Measurements from ENCODE around the gene SIL1. TPM values are rescaled to one million over a fixed set of nuclear protein-coding genes. Genes with fewer than 3 reads are reported as not detected.

SIL1 gene
- total and polyA plus RNA-seq, 9 of the 15 experiments (the other 6 are each of a cell fraction or from before 2014, with no cell fraction given), result 1.3 to 30.5 (median 18.1) TPM

GRCh38 chr5:139004374-139005307 lies 193.5 kb downstream of the SIL1 start (continued):
- TF ChIP-seq, protein P1, sequence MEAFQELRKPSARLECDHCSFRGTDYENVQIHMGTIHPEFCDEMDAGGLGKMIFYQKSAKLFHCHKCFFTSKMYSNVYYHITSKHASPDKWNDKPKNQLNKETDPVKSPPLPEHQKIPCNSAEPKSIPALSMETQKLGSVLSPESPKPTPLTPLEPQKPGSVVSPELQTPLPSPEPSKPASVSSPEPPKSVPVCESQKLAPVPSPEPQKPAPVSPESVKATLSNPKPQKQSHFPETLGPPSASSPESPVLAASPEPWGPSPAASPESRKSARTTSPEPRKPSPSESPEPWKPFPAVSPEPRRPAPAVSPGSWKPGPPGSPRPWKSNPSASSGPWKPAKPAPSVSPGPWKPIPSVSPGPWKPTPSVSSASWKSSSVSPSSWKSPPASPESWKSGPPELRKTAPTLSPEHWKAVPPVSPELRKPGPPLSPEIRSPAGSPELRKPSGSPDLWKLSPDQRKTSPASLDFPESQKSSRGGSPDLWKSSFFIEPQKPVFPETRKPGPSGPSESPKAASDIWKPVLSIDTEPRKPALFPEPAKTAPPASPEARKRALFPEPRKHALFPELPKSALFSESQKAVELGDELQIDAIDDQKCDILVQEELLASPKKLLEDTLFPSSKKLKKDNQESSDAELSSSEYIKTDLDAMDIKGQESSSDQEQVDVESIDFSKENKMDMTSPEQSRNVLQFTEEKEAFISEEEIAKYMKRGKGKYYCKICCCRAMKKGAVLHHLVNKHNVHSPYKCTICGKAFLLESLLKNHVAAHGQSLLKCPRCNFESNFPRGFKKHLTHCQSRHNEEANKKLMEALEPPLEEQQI (IDR thresholded peaks at IDR 0.05), result no peak
- peak; percentile 56; the same call in 1 of the 2 replicates for TF ChIP-seq SMARCA4 (IDR thresholded peaks at IDR 0.05)
- TF ChIP-seq NR4A1 (CRISPR knock-in tag; IDR thresholded peaks at IDR 0.05), result no peak
- 0 out of 2 replicates have a peak, but pooled peaks have one; percentile 20 for TF ChIP-seq NR4A1 (tag; IDR thresholded peaks at IDR 0.05)
- TF ChIP-seq, protein P2, sequence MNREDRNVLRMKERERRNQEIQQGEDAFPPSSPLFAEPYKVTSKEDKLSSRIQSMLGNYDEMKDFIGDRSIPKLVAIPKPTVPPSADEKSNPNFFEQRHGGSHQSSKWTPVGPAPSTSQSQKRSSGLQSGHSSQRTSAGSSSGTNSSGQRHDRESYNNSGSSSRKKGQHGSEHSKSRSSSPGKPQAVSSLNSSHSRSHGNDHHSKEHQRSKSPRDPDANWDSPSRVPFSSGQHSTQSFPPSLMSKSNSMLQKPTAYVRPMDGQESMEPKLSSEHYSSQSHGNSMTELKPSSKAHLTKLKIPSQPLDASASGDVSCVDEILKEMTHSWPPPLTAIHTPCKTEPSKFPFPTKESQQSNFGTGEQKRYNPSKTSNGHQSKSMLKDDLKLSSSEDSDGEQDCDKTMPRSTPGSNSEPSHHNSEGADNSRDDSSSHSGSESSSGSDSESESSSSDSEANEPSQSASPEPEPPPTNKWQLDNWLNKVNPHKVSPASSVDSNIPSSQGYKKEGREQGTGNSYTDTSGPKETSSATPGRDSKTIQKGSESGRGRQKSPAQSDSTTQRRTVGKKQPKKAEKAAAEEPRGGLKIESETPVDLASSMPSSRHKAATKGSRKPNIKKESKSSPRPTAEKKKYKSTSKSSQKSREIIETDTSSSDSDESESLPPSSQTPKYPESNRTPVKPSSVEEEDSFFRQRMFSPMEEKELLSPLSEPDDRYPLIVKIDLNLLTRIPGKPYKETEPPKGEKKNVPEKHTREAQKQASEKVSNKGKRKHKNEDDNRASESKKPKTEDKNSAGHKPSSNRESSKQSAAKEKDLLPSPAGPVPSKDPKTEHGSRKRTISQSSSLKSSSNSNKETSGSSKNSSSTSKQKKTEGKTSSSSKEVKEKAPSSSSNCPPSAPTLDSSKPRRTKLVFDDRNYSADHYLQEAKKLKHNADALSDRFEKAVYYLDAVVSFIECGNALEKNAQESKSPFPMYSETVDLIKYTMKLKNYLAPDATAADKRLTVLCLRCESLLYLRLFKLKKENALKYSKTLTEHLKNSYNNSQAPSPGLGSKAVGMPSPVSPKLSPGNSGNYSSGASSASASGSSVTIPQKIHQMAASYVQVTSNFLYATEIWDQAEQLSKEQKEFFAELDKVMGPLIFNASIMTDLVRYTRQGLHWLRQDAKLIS (CRISPR knock-in tag; IDR thresholded peaks at IDR 0.05), result no peak
- no peak for TF ChIP-seq MCM2 (IDR thresholded peaks at IDR 0.05; ENCODE audit: low read depth)
- no peak for TF ChIP-seq ZNF551 (CRISPR knock-in tag; IDR thresholded peaks at IDR 0.05)
- no peak for TF ChIP-seq GTF2E2 (tag; IDR thresholded peaks at IDR 0.05)
- TF ChIP-seq ARID1B (IDR thresholded peaks at IDR 0.05), result peak; percentile 61
- TF ChIP-seq CLOCK (CRISPR knock-in tag; IDR thresholded peaks at IDR 0.05; ENCODE audit: borderline replicate concordance), result no peak
- no peak for TF ChIP-seq ZNF324 (CRISPR knock-in tag; IDR thresholded peaks at IDR 0.05)
- no peak for TF ChIP-seq ZNF384 (IDR thresholded peaks at IDR 0.05; ENCODE audit: low read depth, low read length)
- TF ChIP-seq, protein P3, sequence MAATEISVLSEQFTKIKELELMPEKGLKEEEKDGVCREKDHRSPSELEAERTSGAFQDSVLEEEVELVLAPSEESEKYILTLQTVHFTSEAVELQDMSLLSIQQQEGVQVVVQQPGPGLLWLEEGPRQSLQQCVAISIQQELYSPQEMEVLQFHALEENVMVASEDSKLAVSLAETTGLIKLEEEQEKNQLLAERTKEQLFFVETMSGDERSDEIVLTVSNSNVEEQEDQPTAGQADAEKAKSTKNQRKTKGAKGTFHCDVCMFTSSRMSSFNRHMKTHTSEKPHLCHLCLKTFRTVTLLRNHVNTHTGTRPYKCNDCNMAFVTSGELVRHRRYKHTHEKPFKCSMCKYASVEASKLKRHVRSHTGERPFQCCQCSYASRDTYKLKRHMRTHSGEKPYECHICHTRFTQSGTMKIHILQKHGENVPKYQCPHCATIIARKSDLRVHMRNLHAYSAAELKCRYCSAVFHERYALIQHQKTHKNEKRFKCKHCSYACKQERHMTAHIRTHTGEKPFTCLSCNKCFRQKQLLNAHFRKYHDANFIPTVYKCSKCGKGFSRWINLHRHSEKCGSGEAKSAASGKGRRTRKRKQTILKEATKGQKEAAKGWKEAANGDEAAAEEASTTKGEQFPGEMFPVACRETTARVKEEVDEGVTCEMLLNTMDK (IDR thresholded peaks at IDR 0.05; ENCODE audit: borderline replicate concordance, insufficient read depth, low read depth, low read length, poor library complexity, severe bottlenecking), result no peak
- TF ChIP-seq ELF2 (CRISPR knock-in tag; IDR thresholded peaks at IDR 0.05), result no peak
